GM18505 (cell line): ENCODE measurements around the gene PLET1.
"Not testable (repeated sequence)": the region's sequence is repeated elsewhere in the genome, so short reads cannot be mapped to it uniquely, and the experiment has no call there.

Experiments
- ATAC-seq: cut with Tn5 transposase; IDR thresholded peaks from one replicate; pipeline ENCODE4 v1.9.1; 2021; ENCODE audit not compliant: unreplicated experiment
- POLR2A ChIP-seq: IDR thresholded peaks from 4 replicates; pipeline ENCODE4 v1.6.1; 2011; ENCODE audit warnings: borderline replicate concordance; ENCODE audit not compliant: insufficient read depth, insufficient read length; ENCODE audit errors: extremely low read depth

Gene PLET1

GRCh38 chr11:112221274-112221835, 39.3 kb downstream of the PLET1 start:
- TF ChIP-seq POLR2A, result no peak
- no peak for ATAC-seq

- peak; percentile 95 for ATAC-seq
- TF ChIP-seq POLR2A, result no peak
Observed at GRCh38 chr11:112219476-112220232, 41.0 kb downstream of the PLET1 start.

- TF ChIP-seq POLR2A, result no peak
- ATAC-seq, result no peak
Observed at GRCh38 chr11:112216561-112217105, 44.0 kb downstream of the PLET1 start.

GRCh38 chr11:112215621-112216020, 45.0 kb downstream of the PLET1 start:
- no peak for ATAC-seq
- TF ChIP-seq POLR2A, result no peak

GRCh38 chr11:112213753-112214152, 46.9 kb downstream of the PLET1 start:
- ATAC-seq, result no peak
- no peak for TF ChIP-seq POLR2A

GRCh38 chr11:112212710-112213109, 48.0 kb downstream of the PLET1 start:
- ATAC-seq, result no peak
- no peak for TF ChIP-seq POLR2A

- no peak for ATAC-seq
- no peak for TF ChIP-seq POLR2A
Observed at GRCh38 chr11:112212290-112212689, 48.4 kb downstream of the PLET1 start.

- no peak for ATAC-seq
- no peak for TF ChIP-seq POLR2A
Observed at GRCh38 chr11:112211536-112211935, 49.1 kb downstream of the PLET1 start.

- no peak for TF ChIP-seq POLR2A
- no peak for ATAC-seq
Observed at GRCh38 chr11:112210890-112211289, 49.8 kb downstream of the PLET1 start.

GRCh38 chr11:112206071-112206470, 54.6 kb downstream of the PLET1 start:
- ATAC-seq, result no peak
- no peak for TF ChIP-seq POLR2A

- TF ChIP-seq POLR2A, result no peak
- ATAC-seq, result no peak
Observed at GRCh38 chr11:112200252-112200651, 60.4 kb downstream of the PLET1 start.

- ATAC-seq, result not testable (repeated sequence)
Observed at GRCh38 chr11:112199101-112199500, 61.6 kb downstream of the PLET1 start.
